ENCODE measurements around the gene SIPA1. TPM values are rescaled to one million over a fixed set of nuclear protein-coding genes. Genes with fewer than 3 reads are reported as not detected.

SIPA1 gene
- total and polyA plus RNA-seq, 9 of the 15 experiments (the other 6 are each of a cell fraction or from before 2014, with no cell fraction given) = 0.25 to 85.8 (median 16.8) TPM

- TF ChIP-seq ZC3H11A (IDR thresholded peaks at IDR 0.05; ENCODE audit: low read depth, low read length) (no peak), MLX (CRISPR knock-in tag; conservative IDR thresholded peaks at IDR 0.05) (no peak), RERE (CRISPR knock-in tag; IDR thresholded peaks at IDR 0.05; ENCODE audit: borderline replicate concordance) (no peak), ZNF57 (CRISPR knock-in tag; IDR thresholded peaks at IDR 0.05) (no peak), PTRF (tag; IDR thresholded peaks at IDR 0.05) (no peak), NCOR1 (IDR thresholded peaks at IDR 0.05) (no peak), MTA3 (IDR thresholded peaks at IDR 0.05; ENCODE audit: borderline replicate concordance) (peak; percentile 49; the same call in 1 of the 2 replicates), KDM1A (IDR thresholded peaks at IDR 0.05) (no peak), ZNF347 (CRISPR knock-in tag; IDR thresholded peaks at IDR 0.05; ENCODE audit: low read depth) (no peak), ARID2 (IDR thresholded peaks at IDR 0.05) (no peak), EGR1 (conservative IDR thresholded peaks at IDR 0.05) (peak; percentile 55; the same call in 1 of the 2 replicates)
- TF ChIP-seq, protein P1, sequence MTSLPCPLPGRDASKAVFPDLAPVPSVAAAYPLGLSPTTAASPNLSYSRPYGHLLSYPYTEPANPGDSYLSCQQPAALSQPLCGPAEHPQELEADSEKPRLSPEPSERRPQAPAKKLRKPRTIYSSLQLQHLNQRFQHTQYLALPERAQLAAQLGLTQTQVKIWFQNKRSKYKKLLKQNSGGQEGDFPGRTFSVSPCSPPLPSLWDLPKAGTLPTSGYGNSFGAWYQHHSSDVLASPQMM (CRISPR knock-in tag; IDR thresholded peaks at IDR 0.05) = no peak
- TF ChIP-seq, protein P2, sequence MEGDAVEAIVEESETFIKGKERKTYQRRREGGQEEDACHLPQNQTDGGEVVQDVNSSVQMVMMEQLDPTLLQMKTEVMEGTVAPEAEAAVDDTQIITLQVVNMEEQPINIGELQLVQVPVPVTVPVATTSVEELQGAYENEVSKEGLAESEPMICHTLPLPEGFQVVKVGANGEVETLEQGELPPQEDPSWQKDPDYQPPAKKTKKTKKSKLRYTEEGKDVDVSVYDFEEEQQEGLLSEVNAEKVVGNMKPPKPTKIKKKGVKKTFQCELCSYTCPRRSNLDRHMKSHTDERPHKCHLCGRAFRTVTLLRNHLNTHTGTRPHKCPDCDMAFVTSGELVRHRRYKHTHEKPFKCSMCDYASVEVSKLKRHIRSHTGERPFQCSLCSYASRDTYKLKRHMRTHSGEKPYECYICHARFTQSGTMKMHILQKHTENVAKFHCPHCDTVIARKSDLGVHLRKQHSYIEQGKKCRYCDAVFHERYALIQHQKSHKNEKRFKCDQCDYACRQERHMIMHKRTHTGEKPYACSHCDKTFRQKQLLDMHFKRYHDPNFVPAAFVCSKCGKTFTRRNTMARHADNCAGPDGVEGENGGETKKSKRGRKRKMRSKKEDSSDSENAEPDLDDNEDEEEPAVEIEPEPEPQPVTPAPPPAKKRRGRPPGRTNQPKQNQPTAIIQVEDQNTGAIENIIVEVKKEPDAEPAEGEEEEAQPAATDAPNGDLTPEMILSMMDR (IDR thresholded peaks at IDR 0.05 in 2 of 3, conservative IDR thresholded peaks at IDR 0.05 in 1 of 3; ENCODE audit: insufficient read depth in 2 of 3, low read depth in 1 of 3, low read length in 3 of 3) = no peak
- TF ChIP-seq, protein P3, sequence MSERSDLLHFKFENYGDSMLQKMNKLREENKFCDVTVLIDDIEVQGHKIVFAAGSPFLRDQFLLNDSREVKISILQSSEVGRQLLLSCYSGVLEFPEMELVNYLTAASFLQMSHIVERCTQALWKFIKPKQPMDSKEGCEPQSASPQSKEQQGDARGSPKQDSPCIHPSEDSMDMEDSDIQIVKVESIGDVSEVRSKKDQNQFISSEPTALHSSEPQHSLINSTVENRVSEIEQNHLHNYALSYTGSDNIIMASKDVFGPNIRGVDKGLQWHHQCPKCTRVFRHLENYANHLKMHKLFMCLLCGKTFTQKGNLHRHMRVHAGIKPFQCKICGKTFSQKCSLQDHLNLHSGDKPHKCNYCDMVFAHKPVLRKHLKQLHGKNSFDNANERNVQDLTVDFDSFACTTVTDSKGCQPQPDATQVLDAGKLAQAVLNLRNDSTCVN (CRISPR knock-in tag; IDR thresholded peaks at IDR 0.05) = no peak
- TF ChIP-seq, protein P4, sequence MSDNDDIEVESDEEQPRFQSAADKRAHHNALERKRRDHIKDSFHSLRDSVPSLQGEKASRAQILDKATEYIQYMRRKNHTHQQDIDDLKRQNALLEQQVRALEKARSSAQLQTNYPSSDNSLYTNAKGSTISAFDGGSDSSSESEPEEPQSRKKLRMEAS (CRISPR knock-in tag; IDR thresholded peaks at IDR 0.05) = no peak
- TF ChIP-seq, protein P5, sequence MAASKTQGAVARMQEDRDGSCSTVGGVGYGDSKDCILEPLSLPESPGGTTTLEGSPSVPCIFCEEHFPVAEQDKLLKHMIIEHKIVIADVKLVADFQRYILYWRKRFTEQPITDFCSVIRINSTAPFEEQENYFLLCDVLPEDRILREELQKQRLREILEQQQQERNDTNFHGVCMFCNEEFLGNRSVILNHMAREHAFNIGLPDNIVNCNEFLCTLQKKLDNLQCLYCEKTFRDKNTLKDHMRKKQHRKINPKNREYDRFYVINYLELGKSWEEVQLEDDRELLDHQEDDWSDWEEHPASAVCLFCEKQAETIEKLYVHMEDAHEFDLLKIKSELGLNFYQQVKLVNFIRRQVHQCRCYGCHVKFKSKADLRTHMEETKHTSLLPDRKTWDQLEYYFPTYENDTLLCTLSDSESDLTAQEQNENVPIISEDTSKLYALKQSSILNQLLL (CRISPR knock-in tag; IDR thresholded peaks at IDR 0.05; ENCODE audit: borderline replicate concordance) = no peak
These were observed 22.5 kb upstream of the SIPA1 start, which contains the start of gene PCNX3 (continued) for GRCh38 chr11:65615229-65615949.
